A673 (cell line): ENCODE data around the gene RABGEF1. TPM values are rescaled to one million over a fixed set of nuclear protein-coding genes. Genes with fewer than 3 reads are reported as not detected.

Experiments used
- BruUV-seq: library from RNA; stranded (reverse); fragments of 400-500 nt; replicated peaks from 2 replicates; lab custom pipeline; 2021; lab: Mats Ljungman, UMichigan
- CTCF ChIA-PET: fragments of 300-600 bp; sonication (Branson Sonifier 250); formaldehyde crosslinking; loops from one replicate; lab custom pipeline; 2022; ENCODE audit warnings: antibody characterized with exemption; lab: Charles Lee
- POLR2A ChIA-PET: fragments of 300-600 bp; sonication (Branson Sonifier 250); formaldehyde crosslinking; loops from one replicate; lab custom pipeline; 2022; ENCODE audit warnings: antibody characterized with exemption; ENCODE audit not compliant: low non-redundant PET; lab: Charles Lee
- DNase-seq: peaks from one replicate; pipeline ENCODE4 v3.0.0-alpha.2; 2015; ENCODE audit warnings: low spot score
- H3K27ac ChIP-seq: fragments of 200-600 bp; sonication (generic); 2 replicates; pipeline ENCODE4 v1.5.1; 2016; ENCODE audit warnings: mixed run types, low read depth, mild to moderate bottlenecking, mixed read lengths, antibody characterized with exemption, low read length; ENCODE audit not compliant: poor library complexity, severe bottlenecking
- H3K27me3 ChIP-seq: fragments of 200-600 bp; sonication (generic); replicated peaks from 2 replicates; pipeline ENCODE4 v1.6.1; 2017; ENCODE audit warnings: mixed run types, low read depth, mild to moderate bottlenecking, mixed read lengths, antibody characterized with exemption, low read length; ENCODE audit not compliant: insufficient read depth, poor library complexity
- H3K36me3 ChIP-seq: fragments of 200-600 bp; sonication (generic); 2 replicates; pipeline ENCODE4 v1.6.1; 2016; ENCODE audit warnings: mixed run types, mild to moderate bottlenecking, mixed read lengths, antibody characterized with exemption, low read length; ENCODE audit not compliant: insufficient read depth, poor library complexity, severe bottlenecking
- H3K4me1 ChIP-seq: fragments of 200-600 bp; sonication (generic); 2 replicates; pipeline ENCODE4 v1.6.1; 2017; ENCODE audit warnings: mixed run types, mild to moderate bottlenecking, mixed read lengths, antibody characterized with exemption, low read length; ENCODE audit not compliant: insufficient read depth, poor library complexity, severe bottlenecking
- H3K4me3 ChIP-seq: fragments of 200-600 bp; sonication (generic); 2 replicates; pipeline ENCODE4 v1.5.1; 2016; ENCODE audit warnings: low read depth, mixed run types, mild to moderate bottlenecking, mixed read lengths, low read length; ENCODE audit not compliant: poor library complexity, severe bottlenecking
- H3K9me3 ChIP-seq: fragments of 200-600 bp; sonication (generic); 2 replicates; pipeline ENCODE4 v1.6.1; 2016; ENCODE audit warnings: mixed run types, low read depth, mild to moderate bottlenecking, mixed read lengths, antibody characterized with exemption, low read length; ENCODE audit not compliant: poor library complexity, severe bottlenecking
- CTCF ChIP-seq: fragments of 300-800, 200-600 bp; sonication (generic); conservative IDR thresholded peaks from 2 replicates; pipeline ENCODE4 v1.5.1; 2017; ENCODE audit warnings: low read depth, mild to moderate bottlenecking, antibody characterized with exemption, low read length, moderate library complexity, mixed read lengths
- EZH2 ChIP-seq: fragments of 200-600 bp; sonication (generic); IDR thresholded peaks from 2 replicates; pipeline ENCODE4 v1.6.1; 2017; ENCODE audit warnings: borderline replicate concordance, low read depth, mild to moderate bottlenecking, mixed read lengths, antibody characterized with exemption, low read length; ENCODE audit not compliant: poor library complexity, severe bottlenecking
- intact Hi-C: fragments of 100-400 bp; cut with micrococcal nuclease; formaldehyde crosslinking; loops from one replicate; pipeline ENCODE4 v1.10.0; 2022; ENCODE audit not compliant: unreplicated experiment
- total RNA-seq: library from RNA; stranded (reverse); gene quantifications from 2 replicates; pipeline ENCODE4 v1.2.3, GENCODE V29; 2021

The RABGEF1 gene
- total RNA-seq, 1 experiment from 2014 or later, result 20.0 TPM

DNA sequence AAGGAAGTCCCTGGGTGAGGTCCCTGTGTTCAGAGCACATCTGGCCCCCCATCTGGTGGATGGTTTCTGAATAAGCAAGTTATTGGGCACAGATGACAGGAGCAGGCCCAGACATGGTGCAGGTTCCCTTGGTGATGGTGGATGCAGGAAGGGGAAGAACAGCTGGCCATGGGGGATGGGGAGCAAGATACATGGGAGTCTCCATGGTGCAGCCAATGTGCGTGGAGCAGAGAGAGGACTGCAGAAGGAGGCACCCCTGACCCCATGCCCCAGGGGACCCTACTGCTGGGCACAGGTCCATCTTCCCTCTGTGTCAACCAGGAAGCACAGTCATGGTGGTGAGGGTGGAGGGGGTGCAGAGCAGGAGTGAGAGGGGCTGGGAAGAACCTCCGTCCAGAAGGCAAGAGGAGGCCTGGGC lies 43.8 kb upstream of the RABGEF1 start:
- Histone ChIP-seq H3K27ac (no peak overlapping the region), H3K9me3 (no peaks in the 10 kb centered on the region), H3K36me3 (no peaks in the 10 kb centered on the region), H3K4me3 (no peak overlapping the region), H3K27me3 (no peaks in the 10 kb centered on the region), H3K4me1 (no peaks in the 10 kb centered on the region)
- intact Hi-C loops, result no loop called here
- TF ChIP-seq EZH2, result no peak
- no peak for TF ChIP-seq CTCF
- ChIA-PET CTCF (no interaction called here), POLR2A (no interaction called here)
- DNase-seq, result peak; percentile 25
- no TSS peak for BruUV-seq

GRCh38 chr7:66697449-66698438 lies 42.8 kb upstream of the RABGEF1 start:
- Histone ChIP-seq H3K4me1 (no peaks in the 10 kb centered on the region), H3K27ac (no peak overlapping the region), H3K36me3 (no peaks in the 10 kb centered on the region), H3K9me3 (no peaks in the 10 kb centered on the region), H3K27me3 (no peaks in the 10 kb centered on the region), H3K4me3 (no peak overlapping the region)
- ChIA-PET POLR2A (interaction anchor here (0.6 kb wide), 1 partner anchor 41 kb away, joined by 16 read pairs; no protein-coding TSS in a partner anchor), CTCF (interaction anchor here (0.6 kb wide), 1 partner anchor 108 kb away, joined by 3 read pairs; no protein-coding TSS in a partner anchor)
- intact Hi-C loops, result no loop called here
- no TSS peak for BruUV-seq
- no peak for TF ChIP-seq CTCF
- TF ChIP-seq EZH2, result no peak
- no peak for DNase-seq

GRCh38 chr7:66698652-66699205 lies 41.8 kb upstream of the RABGEF1 start:
- H3K4me3 ChIP-seq, result no peak overlapping the region
- no TSS peak for BruUV-seq
- no peaks in the 10 kb centered on the region for H3K9me3 ChIP-seq
- ChIA-PET POLR2A (no interaction called here), CTCF (no interaction called here)
- no peak for TF ChIP-seq EZH2
- TF ChIP-seq CTCF, result no peak
- intact Hi-C loops, result no loop called here
- no peak for DNase-seq
- no peaks in the 10 kb centered on the region for H3K36me3 ChIP-seq
- no peaks in the 10 kb centered on the region for H3K27me3 ChIP-seq
- H3K4me1 ChIP-seq, result no peaks in the 10 kb centered on the region
- no peak overlapping the region for H3K27ac ChIP-seq
